ENCODE measurements around the gene ST6GALNAC1. TPM values are rescaled to one million over a fixed set of nuclear protein-coding genes. Genes with fewer than 3 reads are reported as not detected.

ST6GALNAC1 gene
- total and polyA plus RNA-seq, 2 of the 13 experiments (the other 11 are each of a cell fraction or from before 2014, with no cell fraction given): not detected

GRCh38 chr17:76671123-76671911 lies 27.8 kb upstream of the ST6GALNAC1 start (continued):
- TF ChIP-seq, protein P1, sequence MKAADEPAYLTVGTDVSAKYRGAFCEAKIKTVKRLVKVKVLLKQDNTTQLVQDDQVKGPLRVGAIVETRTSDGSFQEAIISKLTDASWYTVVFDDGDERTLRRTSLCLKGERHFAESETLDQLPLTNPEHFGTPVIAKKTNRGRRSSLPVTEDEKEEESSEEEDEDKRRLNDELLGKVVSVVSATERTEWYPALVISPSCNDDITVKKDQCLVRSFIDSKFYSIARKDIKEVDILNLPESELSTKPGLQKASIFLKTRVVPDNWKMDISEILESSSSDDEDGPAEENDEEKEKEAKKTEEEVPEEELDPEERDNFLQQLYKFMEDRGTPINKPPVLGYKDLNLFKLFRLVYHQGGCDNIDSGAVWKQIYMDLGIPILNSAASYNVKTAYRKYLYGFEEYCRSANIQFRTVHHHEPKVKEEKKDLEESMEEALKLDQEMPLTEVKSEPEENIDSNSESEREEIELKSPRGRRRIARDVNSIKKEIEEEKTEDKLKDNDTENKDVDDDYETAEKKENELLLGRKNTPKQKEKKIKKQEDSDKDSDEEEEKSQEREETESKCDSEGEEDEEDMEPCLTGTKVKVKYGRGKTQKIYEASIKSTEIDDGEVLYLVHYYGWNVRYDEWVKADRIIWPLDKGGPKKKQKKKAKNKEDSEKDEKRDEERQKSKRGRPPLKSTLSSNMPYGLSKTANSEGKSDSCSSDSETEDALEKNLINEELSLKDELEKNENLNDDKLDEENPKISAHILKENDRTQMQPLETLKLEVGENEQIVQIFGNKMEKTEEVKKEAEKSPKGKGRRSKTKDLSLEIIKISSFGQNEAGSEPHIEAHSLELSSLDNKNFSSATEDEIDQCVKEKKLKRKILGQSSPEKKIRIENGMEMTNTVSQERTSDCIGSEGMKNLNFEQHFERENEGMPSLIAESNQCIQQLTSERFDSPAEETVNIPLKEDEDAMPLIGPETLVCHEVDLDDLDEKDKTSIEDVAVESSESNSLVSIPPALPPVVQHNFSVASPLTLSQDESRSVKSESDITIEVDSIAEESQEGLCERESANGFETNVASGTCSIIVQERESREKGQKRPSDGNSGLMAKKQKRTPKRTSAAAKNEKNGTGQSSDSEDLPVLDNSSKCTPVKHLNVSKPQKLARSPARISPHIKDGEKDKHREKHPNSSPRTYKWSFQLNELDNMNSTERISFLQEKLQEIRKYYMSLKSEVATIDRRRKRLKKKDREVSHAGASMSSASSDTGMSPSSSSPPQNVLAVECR (CRISPR knock-in tag; IDR thresholded peaks at IDR 0.05; ENCODE audit: borderline replicate concordance): peak; percentile 83
- TF ChIP-seq RFX5 (IDR thresholded peaks at IDR 0.05; ENCODE audit: low read depth, low read length): peak; percentile 57; the same call in 1 of the 2 replicates
- TF ChIP-seq ZNF646 (CRISPR knock-in tag; IDR thresholded peaks at IDR 0.05): peak; percentile 95; the same call in 1 of the 2 replicates
- TF ChIP-seq ZNF350 (CRISPR knock-in tag; IDR thresholded peaks at IDR 0.05; ENCODE audit: borderline replicate concordance, low read depth): peak; percentile 95
- peak; percentile 99 for TF ChIP-seq SP2 (CRISPR knock-in tag; IDR thresholded peaks at IDR 0.05)
- no peak for TF ChIP-seq CAMTA2 (CRISPR knock-in tag; IDR thresholded peaks at IDR 0.05; ENCODE audit: borderline replicate concordance)
- TF ChIP-seq KDM3A (CRISPR knock-in tag; IDR thresholded peaks at IDR 0.05; ENCODE audit: low read depth): no peak
- TF ChIP-seq ZNF619 (CRISPR knock-in tag; IDR thresholded peaks at IDR 0.05): peak; percentile 77; the same call in 1 of the 2 replicates
- TF ChIP-seq RCOR2 (CRISPR knock-in tag; IDR thresholded peaks at IDR 0.05): no peak; the same call in 1 of the 2 replicates
- TF ChIP-seq ZNF713 (CRISPR knock-in tag; IDR thresholded peaks at IDR 0.05): no peak; the same call in 1 of the 2 replicates
- no peak for TF ChIP-seq TEF (CRISPR knock-in tag; IDR thresholded peaks at IDR 0.05)
- peak; percentile 24 for TF ChIP-seq TAF15 (IDR thresholded peaks at IDR 0.05; ENCODE audit: low read depth, low read length, poor library complexity, severe bottlenecking)
- TF ChIP-seq MIER3 (CRISPR knock-in tag; IDR thresholded peaks at IDR 0.05; ENCODE audit: borderline replicate concordance): no peak; the same call in 1 of the 2 replicates
- TF ChIP-seq MLLT10 (CRISPR knock-in tag; IDR thresholded peaks at IDR 0.05): no peak
- peak; percentile 80 for TF ChIP-seq PHF21A (CRISPR knock-in tag; IDR thresholded peaks at IDR 0.05)
- TF ChIP-seq ZSCAN25 (CRISPR knock-in tag; IDR thresholded peaks at IDR 0.05): peak; percentile 89
- TF ChIP-seq ZNF879 (CRISPR knock-in tag; IDR thresholded peaks at IDR 0.05): 0 out of 2 replicates have a peak, but pooled peaks have one; percentile 22
- peak; percentile 11; the same call in 1 of the 2 replicates for TF ChIP-seq FOXJ3 (CRISPR knock-in tag; IDR thresholded peaks at IDR 0.05; ENCODE audit: borderline replicate concordance)

Data from HepG2 (cell line).